CD4-positive, alpha-beta T cell treated with Interleukin-2 at 100 ng/mL for 4 hours (primary cell): Measurements from ENCODE around the gene MTCL3.

Experiments used
- DNase-seq: peaks from one replicate; pipeline ENCODE4 v3.0.0-alpha.2; 2020; ENCODE audit warnings: low spot score

MTCL3 gene

DNA sequence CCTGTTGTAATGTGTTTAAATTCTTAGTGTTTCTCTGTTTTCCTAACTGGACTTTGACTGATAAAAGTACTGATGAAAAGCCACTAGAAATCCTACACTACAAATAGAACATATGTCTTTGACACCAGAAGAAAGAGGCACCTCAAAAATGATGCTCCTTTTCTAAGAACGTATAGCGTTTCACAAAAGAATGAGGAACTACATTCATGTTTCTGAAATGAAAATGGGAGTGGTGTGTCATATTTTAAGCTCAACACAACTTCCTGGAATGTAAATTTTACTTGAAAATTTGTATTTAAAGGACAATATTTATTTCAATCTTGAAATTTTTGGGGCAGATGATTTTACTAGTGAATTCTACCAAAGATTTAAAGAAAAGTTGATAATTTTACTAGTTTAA is 95.2 kb downstream of the MTCL3 start:
- no peak for DNase-seq
